Endothelial cell of umbilical vein (primary cell): ENCODE data around the gene RTL5. TPM values are rescaled to one million over a fixed set of nuclear protein-coding genes. Genes with fewer than 3 reads are reported as not detected.

Experiments used
- BruUV-seq: library from RNA; stranded (reverse); fragments of 400-500 nt; replicated peaks from 2 replicates; lab custom pipeline; 2021; lab: Mats Ljungman, UMichigan
- CTCF ChIA-PET: fragments of 300-600, 350-600 bp; sonication (Branson Sonifier 250); formaldehyde crosslinking; loops from one replicate; lab custom pipeline; 2021; ENCODE audit warnings: antibody characterized with exemption, inconsistent platforms; lab: Charles Lee
- POLR2A ChIA-PET: fragments of 300-600, 350-600 bp; sonication (Branson Sonifier 250); formaldehyde crosslinking; loops from one replicate; lab custom pipeline; 2021; ENCODE audit warnings: antibody characterized with exemption, inconsistent platforms; lab: Charles Lee
- DNase-seq: peaks from one replicate; pipeline ENCODE4 v3.0.0-alpha.2; 2011; ENCODE audit warnings: low read depth, low spot score
- FAIRE-seq: peaks from 2 replicates; lab custom pipeline; 2011; peaks lifted over from hg19 to GRCh38; lab: Jason Lieb, UNC
- H2AFZ ChIP-seq: 2 replicates; pipeline ENCODE4 v1.6.0; 2012; ENCODE audit warnings: low read depth, low read length, control low read depth, inconsistent platforms
- H3K27ac ChIP-seq: 2 replicates; pipeline ENCODE4 v1.5.1; 2011; ENCODE audit warnings: low read depth, mild to moderate bottlenecking, control low read depth, low read length, moderate library complexity; ENCODE audit not compliant: insufficient read depth
- H3K27me3 ChIP-seq, 2 experiments: 2 replicates each; pipeline versions ENCODE4 v1.6.0 to v1.6.1; 2011; ENCODE audit warnings: low read length in 2 of 2, mixed read lengths in 1 of 2; ENCODE audit not compliant: control insufficient read depth in 2 of 2, insufficient read depth in 2 of 2
- H3K36me3 ChIP-seq, 2 experiments: 2 replicates in 1 of 2; 3 replicates in 1 of 2; pipeline ENCODE4 v1.5.1; 2011; ENCODE audit warnings: low read length in 2 of 2, mild to moderate bottlenecking in 1 of 2, moderate library complexity in 1 of 2; ENCODE audit not compliant: control insufficient read depth in 2 of 2, insufficient read depth in 2 of 2; ENCODE audit errors: extremely low read depth in 1 of 2
- H3K4me1 ChIP-seq: 3 replicates; pipeline ENCODE4 v1.5.1; 2011; ENCODE audit warnings: mild to moderate bottlenecking, low read length; ENCODE audit not compliant: control insufficient read depth, insufficient read depth; ENCODE audit errors: extremely low read depth
- H3K4me2 ChIP-seq: 2 replicates; pipeline ENCODE4 v1.6.1; 2011; ENCODE audit warnings: low read length, control low read depth, mixed read lengths; ENCODE audit not compliant: insufficient read depth
- H3K4me3 ChIP-seq, 3 experiments: fragments of 200-600 bp in 1 of 3; sonication (generic), shearing (Covaris generic) in 1 of 3; replicated peaks in 1 of 3; 2 replicates each; pipeline ENCODE4 v1.5.1; 2011 to 2016; ENCODE audit warnings: control low read depth in 3 of 3, low read length in 3 of 3, mild to moderate bottlenecking in 2 of 3, inconsistent platforms in 1 of 3, low read depth in 1 of 3, moderate library complexity in 1 of 3; ENCODE audit not compliant: insufficient read depth in 1 of 3
- H3K79me2 ChIP-seq: 2 replicates; pipeline ENCODE4 v1.6.0; 2012; ENCODE audit warnings: low read length, inconsistent platforms; ENCODE audit not compliant: control insufficient read depth, insufficient read depth
- H3K9ac ChIP-seq: replicated peaks from 2 replicates; pipeline ENCODE3; 2011; ENCODE audit warnings: low read length, control low read depth; ENCODE audit not compliant: insufficient read depth; ENCODE audit errors: extremely low read depth
- H3K9me1 ChIP-seq: replicated peaks from 3 replicates; pipeline ENCODE4 v1.6.0; 2011; ENCODE audit warnings: mild to moderate bottlenecking, low read length; ENCODE audit not compliant: control insufficient read depth, insufficient read depth; ENCODE audit errors: extremely low read depth
- H3K9me3 ChIP-seq: replicated peaks from 2 replicates; pipeline ENCODE4 v1.5.1; 2012; ENCODE audit warnings: low read length, inconsistent platforms; ENCODE audit not compliant: control insufficient read depth, insufficient read depth
- H4K20me1 ChIP-seq: replicated peaks from 2 replicates; pipeline ENCODE3; 2011; ENCODE audit warnings: mild to moderate bottlenecking, low read length; ENCODE audit not compliant: control insufficient read depth, insufficient read depth; ENCODE audit errors: extremely low read depth
- CTCF ChIP-seq, 2 donors: IDR thresholded peaks; 1 replicate in 1 of 2; 2 replicates in 1 of 2; pipeline ENCODE4 v1.5.1; 2011; ENCODE audit warnings: low read length in 2 of 2, mild to moderate bottlenecking in 2 of 2, moderate library complexity in 2 of 2, control low read depth in 1 of 2, inconsistent platforms in 1 of 2, low read depth in 1 of 2; ENCODE audit not compliant: insufficient read depth in 1 of 2; ENCODE audit errors: extremely low read depth in 1 of 2
- EZH2 ChIP-seq: IDR thresholded peaks from 2 replicates; pipeline ENCODE4 v1.6.1; 2012; ENCODE audit warnings: borderline replicate concordance, low read depth, mild to moderate bottlenecking, moderate library complexity, low read length, inconsistent platforms; ENCODE audit not compliant: severe bottlenecking
- FOS ChIP-seq: IDR thresholded peaks from 2 replicates; pipeline ENCODE4 v1.6.1; 2011; ENCODE audit warnings: mild to moderate bottlenecking, low read length, moderate library complexity, borderline replicate concordance; ENCODE audit not compliant: insufficient read depth
- GATA2 ChIP-seq: IDR thresholded peaks from 2 replicates; pipeline ENCODE4 v1.7.0; 2011; ENCODE audit warnings: low read depth, mild to moderate bottlenecking, moderate library complexity, mixed read lengths, low read length; ENCODE audit not compliant: insufficient read length, insufficient read depth
- JUN ChIP-seq: IDR thresholded peaks from 2 replicates; pipeline ENCODE4 v1.6.1; 2011; ENCODE audit warnings: borderline replicate concordance, low read depth; ENCODE audit not compliant: insufficient read length, insufficient read depth
- MAX ChIP-seq: IDR thresholded peaks from 2 replicates; pipeline ENCODE4 v1.6.1; 2011; ENCODE audit not compliant: insufficient read depth, insufficient read length
- MYC ChIP-seq: IDR thresholded peaks from one replicate; pipeline ENCODE4 v1.6.1; 2011; ENCODE audit warnings: mild to moderate bottlenecking, low read depth, low read length
- POLR2A ChIP-seq: IDR thresholded peaks from 2 replicates; pipeline ENCODE4 v1.6.1; 2012; ENCODE audit warnings: low read depth, mild to moderate bottlenecking, control low read depth, low read length
- POLR2AphosphoS5 ChIP-seq: IDR thresholded peaks from 2 replicates; pipeline ENCODE4 v1.6.1; 2012; ENCODE audit warnings: low read depth, mild to moderate bottlenecking, control low read depth, low read length, moderate library complexity; ENCODE audit not compliant: insufficient read depth
- dilution Hi-C: fragments of 300-500 bp; cut with MboI; formaldehyde crosslinking; loops from one replicate; pipeline ENCODE4 v1.15.0; 2019; ENCODE audit warnings: low sequenced_read_pairs; ENCODE audit not compliant: extremely low pct_ligation_motif_present
- intact Hi-C: fragments of 100-400 bp; cut with micrococcal nuclease; formaldehyde crosslinking; loops from one replicate; pipeline ENCODE4 v1.10.0; 2022
- polyA plus RNA-seq, 4 experiments: library from polyadenylated mRNA; depleted of rRNA in 3 of 4; stranded (reverse) in 3 of 4; unstranded in 1 of 4; fragments of >200 nt; gene quantifications; 2 replicates each; pipeline versions ENCODE4 v1.2.1 to v1.2.3, GENCODE V29; 2011 to 2012; ENCODE audit warnings: missing spikeins in 1 of 4
- total RNA-seq: library from RNA; stranded (reverse); gene quantifications from 2 replicates; pipeline ENCODE4 v1.2.3, GENCODE V29; 2021

The RTL5 gene
- total and polyA plus RNA-seq, 2 donors (not counting 3 experiments of a cell fraction or from before 2014, with no cell fraction given) = 1.0 to 1.7 TPM

- BruUV-seq = no TSS peak
- CTCF ChIA-PET = interaction anchor here (0.7 to 2.5 kb wide), 2 partner anchors 61 kb away, joined by 3 to 26 read pairs; no protein-coding TSS in a partner anchor
- Histone ChIP-seq H2AFZ (no peak overlapping the region), H4K20me1 (no peaks in the 10 kb centered on the region), H3K9me1 (no peaks in the 10 kb centered on the region), H3K27ac (no peak overlapping the region), H3K4me2 (no peak overlapping the region), H3K4me3 (no peak overlapping the region), H3K9ac (no peak overlapping the region), H3K9me3 (no peaks in the 10 kb centered on the region), H3K79me2 (peaks cover 74% of the 10 kb centered on the region), H3K27me3 (no peaks in the 10 kb centered on the region), H3K36me3 (no peaks in the 10 kb centered on the region), H3K4me1 (peaks cover 32% of the 10 kb centered on the region)
- POLR2A ChIA-PET = interaction anchor here (0.6 kb wide), 1 partner anchor 22 kb away, joined by 3 read pairs; no protein-coding TSS in a partner anchor
- intact Hi-C loops (no loop called here), dilution Hi-C loops (no loop called here)
- DNase-seq = no peak
- TF ChIP-seq POLR2AphosphoS5 (no peak), FOS (no peak), CTCF (IDR thresholded peaks at IDR 0.05; ENCODE audit: extremely low read depth in 1 of 2, insufficient read depth in 1 of 2, low read depth in 1 of 2, low read length in 2 of 2) (no peak), POLR2A (no peak), GATA2 (no peak), EZH2 (no peak), MAX (no peak), MYC (no peak), JUN (no peak)
- FAIRE-seq = no peak
Observed at GRCh38 chrX:72083291-72083690, 48.4 kb downstream of the RTL5 start.
